PC-3 (cell line): ENCODE measurements around the gene DGKI. TPM values are rescaled to one million over a fixed set of nuclear protein-coding genes. Genes with fewer than 3 reads are reported as not detected.

Experiments
- ATAC-seq: fragments of 200-7000 bp; cut with Tn5 transposase; 2 replicates; pipeline ENCODE4 v1.9.1; 2020; ENCODE audit warnings: mild to moderate bottlenecking, moderate library complexity
- BruUV-seq: library from RNA; stranded (reverse); fragments of 400-500 nt; replicated peaks from 2 replicates; lab custom pipeline; 2021; lab: Mats Ljungman, UMichigan
- CTCF ChIA-PET: fragments of 300-600 bp; sonication (Branson Sonifier 250); formaldehyde crosslinking; loops from one replicate; lab custom pipeline; 2022; ENCODE audit warnings: antibody characterized with exemption; lab: Charles Lee
- POLR2A ChIA-PET: fragments of 300-600 bp; sonication (Branson Sonifier 250); formaldehyde crosslinking; loops from one replicate; lab custom pipeline; 2022; ENCODE audit warnings: antibody characterized with exemption; ENCODE audit not compliant: unreplicated experiment; lab: Charles Lee
- DNase-seq: peaks from one replicate; pipeline ENCODE4 v3.0.0-alpha.2; 2015
- H2AFZ ChIP-seq: fragments of 300-600 bp; sonication (generic); 2 replicates; pipeline ENCODE4 v1.6.0; 2016; ENCODE audit warnings: antibody characterized with exemption, low read length
- H3F3A ChIP-seq: fragments of 300-600 bp; sonication (generic); one replicate; pipeline ENCODE4 v1.6.0; 2017; ENCODE audit warnings: antibody characterized with exemption, low read length, control low read depth, mild to moderate bottlenecking; ENCODE audit not compliant: unreplicated experiment
- H3K27ac ChIP-seq: fragments of 300-600 bp; sonication (generic); 2 replicates; pipeline ENCODE4 v1.5.1; 2016; ENCODE audit warnings: mild to moderate bottlenecking, low read length
- H3K27me3 ChIP-seq: fragments of 300-600 bp; sonication (generic); 2 replicates; pipeline ENCODE4 v1.6.1; 2016; ENCODE audit warnings: low read length, mixed read lengths
- H3K36me3 ChIP-seq: fragments of 300-600 bp; sonication (generic); 2 replicates; pipeline ENCODE4 v1.6.1; 2016; ENCODE audit warnings: low read depth, mixed run types, low read length, mixed read lengths
- H3K4me1 ChIP-seq: fragments of 300-600 bp; sonication (generic); 2 replicates; pipeline ENCODE4 v1.5.1; 2016; ENCODE audit warnings: low read length; ENCODE audit not compliant: insufficient read depth
- H3K4me2 ChIP-seq: fragments of 300-600 bp; sonication (generic); 2 replicates; pipeline ENCODE4 v1.6.0; 2016; ENCODE audit warnings: low read length
- H3K4me3 ChIP-seq: fragments of 300-600 bp; sonication (generic); 2 replicates; pipeline ENCODE4 v1.5.1; 2016; ENCODE audit warnings: mild to moderate bottlenecking, low read length, mixed read lengths
- H3K79me2 ChIP-seq: fragments of 300-600 bp; sonication (generic); 2 replicates; pipeline ENCODE4 v1.6.1; 2017; ENCODE audit warnings: low read length, mixed read lengths
- H3K9ac ChIP-seq: fragments of 300-600 bp; sonication (generic); 2 replicates; pipeline ENCODE4 v1.6.0; 2016; ENCODE audit warnings: mild to moderate bottlenecking, low read length
- H3K9me2 ChIP-seq: fragments of 300-600 bp; sonication (generic); replicated peaks from 2 replicates; pipeline ENCODE4 v1.6.1; 2016; ENCODE audit warnings: mixed run types, low read length, mixed read lengths
- H3K9me3 ChIP-seq: fragments of 300-600 bp; sonication (generic); 2 replicates; pipeline ENCODE4 v1.6.1; 2016; ENCODE audit warnings: low read length, mixed read lengths
- H4K20me1 ChIP-seq: fragments of 300-600 bp; sonication (generic); 2 replicates; pipeline ENCODE4 v1.6.1; 2016; ENCODE audit warnings: low read length, mixed read lengths
- CTCF ChIP-seq: fragments of 300-600 bp; sonication (generic); conservative IDR thresholded peaks from 2 replicates; pipeline ENCODE4 v1.5.1; 2017; ENCODE audit warnings: antibody characterized with exemption, low read depth, mild to moderate bottlenecking, low read length
- EZH2 ChIP-seq: fragments of 300-600 bp; sonication (generic); IDR thresholded peaks from one replicate; pipeline ENCODE4 v1.6.1; 2017; ENCODE audit warnings: antibody characterized with exemption, mild to moderate bottlenecking, low read length; ENCODE audit not compliant: unreplicated experiment
- EZH2phosphoT487 ChIP-seq: fragments of 300-600 bp; sonication (generic); IDR thresholded peaks from 2 replicates; pipeline ENCODE4 v1.6.1; 2018; ENCODE audit warnings: mild to moderate bottlenecking, antibody characterized with exemption, low read length, borderline replicate concordance
- intact Hi-C: fragments of 100-400 bp; cut with micrococcal nuclease; formaldehyde crosslinking; loops from 2 replicates; pipeline ENCODE4 v1.9.0; 2023
- total RNA-seq: library from RNA; depleted of rRNA; stranded (reverse); fragments of >200 nt; gene quantifications from 2 replicates; pipeline ENCODE4 v1.2.3, GENCODE V29; 2014

The DGKI gene
- total RNA-seq, 1 experiment from 2014 or later, result not detected

GRCh38 chr7:137771679-137772078, 75.1 kb downstream of the DGKI start:
- CTCF ChIA-PET, result no interaction called here
- no peak for ATAC-seq
- Histone ChIP-seq H3K9me2 (no peaks in the 10 kb centered on the region), H3K27me3 (peaks cover 37% of the 10 kb centered on the region), H3K4me3 (no peak overlapping the region), H3K27ac (no peak overlapping the region), H3K4me1 (peaks cover 6% of the 10 kb centered on the region; the same call in 1 of the 2 replicates), H3K4me2 (no peak overlapping the region), H4K20me1 (no peaks in the 10 kb centered on the region), H3K36me3 (no peaks in the 10 kb centered on the region), H2AFZ (no peak overlapping the region), H3K9me3 (no peaks in the 10 kb centered on the region), H3F3A (no peaks in the 10 kb centered on the region), H3K9ac (no peak overlapping the region), H3K79me2 (no peaks in the 10 kb centered on the region)
- BruUV-seq, result no TSS peak
- TF ChIP-seq EZH2phosphoT487 (no peak), EZH2 (no peak), CTCF (no peak)
- DNase-seq, result no peak
- POLR2A ChIA-PET, result no interaction called here
- intact Hi-C loops, result no loop called here

DNA sequence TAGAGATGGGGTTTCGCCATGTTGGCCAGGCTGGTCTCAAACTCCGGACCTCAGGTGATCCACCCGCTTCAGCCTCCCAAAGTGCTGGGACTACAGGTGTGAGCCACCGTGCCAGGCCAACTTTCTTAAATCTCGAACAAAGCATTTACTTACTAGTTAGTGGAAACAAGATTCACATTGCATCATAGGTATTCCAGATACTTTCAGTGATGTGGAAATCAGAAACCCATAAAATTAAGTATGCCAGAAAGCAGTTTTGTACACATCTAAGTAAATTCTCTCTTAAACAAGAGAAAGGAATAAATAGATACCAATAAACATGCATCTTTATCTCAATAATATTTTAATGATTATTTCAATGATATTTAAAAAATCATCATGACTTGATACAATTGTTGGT, 75.5 kb downstream of the DGKI start:
- Histone ChIP-seq H3K9ac (no peak overlapping the region), H3K27me3 (peaks cover 37% of the 10 kb centered on the region), H3K4me2 (no peak overlapping the region), H3K36me3 (no peaks in the 10 kb centered on the region), H3K79me2 (no peaks in the 10 kb centered on the region), H3K9me2 (no peaks in the 10 kb centered on the region), H4K20me1 (no peaks in the 10 kb centered on the region), H3K4me1 (peaks cover 6% of the 10 kb centered on the region; the same call in 1 of the 2 replicates), H2AFZ (no peak overlapping the region), H3F3A (no peaks in the 10 kb centered on the region), H3K27ac (no peak overlapping the region), H3K9me3 (no peaks in the 10 kb centered on the region), H3K4me3 (no peak overlapping the region)
- ATAC-seq (no peak), DNase-seq (no peak)
- POLR2A ChIA-PET, result no interaction called here
- CTCF ChIA-PET, result no interaction called here
- no TSS peak for BruUV-seq
- intact Hi-C loops, result no loop called here
- TF ChIP-seq EZH2 (no peak), CTCF (no peak), EZH2phosphoT487 (no peak)

DNA sequence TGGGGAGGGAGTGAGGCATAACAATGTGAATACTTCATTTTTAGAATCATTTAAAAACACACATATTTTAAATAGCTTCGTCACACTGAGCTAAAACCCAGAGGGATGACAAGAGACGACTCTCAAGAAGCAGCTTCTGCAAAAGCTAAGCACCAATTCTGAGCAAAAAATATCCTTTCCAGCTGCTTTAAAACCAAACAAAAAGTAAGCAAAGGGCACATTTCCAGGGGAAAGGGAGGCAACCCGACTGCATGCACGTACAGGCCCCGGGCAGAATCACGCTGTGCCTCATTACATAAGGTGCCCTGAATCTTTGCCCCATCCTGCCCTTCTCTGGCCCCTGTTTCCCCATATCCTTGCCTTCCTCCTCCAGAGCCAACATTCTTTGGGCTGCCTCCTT, 78.4 kb downstream of the DGKI start:
- ChIA-PET POLR2A (no interaction called here), CTCF (interaction anchor here (0.7 kb wide), 1 partner anchor 74 kb away, joined by 3 read pairs; no protein-coding TSS in a partner anchor)
- Histone ChIP-seq H3K9me3 (no peaks in the 10 kb centered on the region), H3K36me3 (no peaks in the 10 kb centered on the region), H3K4me1 (0 out of 2 replicates have a peak, but pooled peaks cover 6% of the 10 kb centered on the region), H3K27me3 (peaks cover 59% of the 10 kb centered on the region), H3K79me2 (no peaks in the 10 kb centered on the region), H3K9ac (no peak overlapping the region), H3K9me2 (no peaks in the 10 kb centered on the region), H2AFZ (no peak overlapping the region), H3K4me3 (no peak overlapping the region), H3K27ac (no peak overlapping the region), H4K20me1 (no peaks in the 10 kb centered on the region), H3K4me2 (no peak overlapping the region), H3F3A (no peaks in the 10 kb centered on the region)
- no peak for TF ChIP-seq EZH2phosphoT487
- peak; percentile 24 for TF ChIP-seq EZH2
- no peak for TF ChIP-seq CTCF
- intact Hi-C loops, result no loop called here
- DNase-seq (no peak), ATAC-seq (no peak)
- no TSS peak for BruUV-seq
